Activated CD4-positive, alpha-beta T cell treated with anti-CD3 and anti-CD28 coated beads, Interleukin-2, amount 10 ng/mL, durations not matched to agents 7 days and 5 days (primary cell): Measurements from ENCODE around the gene STYXL2. TPM values are rescaled to one million over a fixed set of nuclear protein-coding genes. Genes with fewer than 3 reads are reported as not detected.
A peak's percentile ranks its signal among the peaks of the same experiment; 100 is the strongest.

Experiments
- CTCF ChIA-PET: fragments of 350-600 bp; sonication (Branson Sonifier 250); formaldehyde crosslinking; loops from one replicate; lab custom pipeline; 2021; ENCODE audit warnings: antibody characterized with exemption; lab: Charles Lee
- POLR2A ChIA-PET: fragments of 350-600 bp; sonication (Branson Sonifier 250); formaldehyde crosslinking; loops from one replicate; lab custom pipeline; 2021; ENCODE audit warnings: antibody characterized with exemption; lab: Charles Lee
- DNase-seq: peaks from one replicate; pipeline ENCODE4 v3.0.0-alpha.2; 2020
- H3K27ac Mint-ChIP-seq: one replicate; pipeline ENCODE4 v1.8.0; 2021; ENCODE audit warnings: mild to moderate bottlenecking, moderate library complexity, mixed read lengths
- H3K27me3 Mint-ChIP-seq: one replicate; pipeline ENCODE4 v1.8.0; 2021; ENCODE audit warnings: mixed read lengths
- H3K36me3 Mint-ChIP-seq: one replicate; pipeline ENCODE4 v1.8.0; 2021; ENCODE audit warnings: low read depth, mixed read lengths
- H3K4me1 Mint-ChIP-seq: one replicate; pipeline ENCODE4 v1.8.0; 2021; ENCODE audit warnings: mixed read lengths
- H3K4me3 Mint-ChIP-seq: one replicate; pipeline ENCODE4 v1.8.0; 2021; ENCODE audit warnings: mild to moderate bottlenecking, moderate library complexity, mixed read lengths
- H3K9me3 Mint-ChIP-seq: one replicate; pipeline ENCODE4 v1.8.0; 2021; ENCODE audit warnings: mixed read lengths
- total RNA-seq, 2 experiments: library from RNA; stranded (reverse); gene quantifications; one replicate each; pipeline ENCODE4 v1.2.3, GENCODE V29; 2021

Gene STYXL2
- total RNA-seq, 2 experiments from 2014 or later = not detected

DNA sequence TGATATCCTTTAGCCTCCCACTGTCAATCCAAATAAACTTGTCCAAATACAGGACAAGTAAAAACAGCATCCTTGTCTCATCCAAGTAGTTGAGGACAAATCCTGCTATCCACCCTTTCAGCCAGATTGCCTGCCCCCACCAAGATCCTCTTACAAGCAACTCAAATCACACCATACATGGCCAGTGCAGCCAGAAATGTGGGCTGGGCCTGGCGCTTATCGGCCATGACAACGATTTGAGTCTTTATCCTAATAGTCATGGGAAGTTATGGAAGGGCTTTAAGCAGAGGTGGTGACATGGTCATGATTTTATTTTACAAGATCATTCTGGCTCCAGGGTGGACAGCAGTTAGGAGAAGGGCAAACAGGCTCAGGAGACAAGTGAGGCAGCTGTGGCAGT is 10.0 kb upstream of the STYXL2 start:
- no peak overlapping the region for H3K4me3 Mint-ChIP-seq
- no peaks in the 10 kb centered on the region for H3K9me3 Mint-ChIP-seq
- H3K27me3 Mint-ChIP-seq = peaks cover 17% of the 10 kb centered on the region
- H3K27ac Mint-ChIP-seq = no peak overlapping the region
- no peak for DNase-seq
- H3K4me1 Mint-ChIP-seq = no peaks in the 10 kb centered on the region
- H3K36me3 Mint-ChIP-seq = no peaks in the 10 kb centered on the region
- ChIA-PET CTCF (interaction anchor here (0.7 to 1.4 kb wide), 4 partner anchors 8 to 79 kb away, joined by 3 to 4 read pairs (median 3); no protein-coding TSS in a partner anchor), POLR2A (no interaction called here)

DNA sequence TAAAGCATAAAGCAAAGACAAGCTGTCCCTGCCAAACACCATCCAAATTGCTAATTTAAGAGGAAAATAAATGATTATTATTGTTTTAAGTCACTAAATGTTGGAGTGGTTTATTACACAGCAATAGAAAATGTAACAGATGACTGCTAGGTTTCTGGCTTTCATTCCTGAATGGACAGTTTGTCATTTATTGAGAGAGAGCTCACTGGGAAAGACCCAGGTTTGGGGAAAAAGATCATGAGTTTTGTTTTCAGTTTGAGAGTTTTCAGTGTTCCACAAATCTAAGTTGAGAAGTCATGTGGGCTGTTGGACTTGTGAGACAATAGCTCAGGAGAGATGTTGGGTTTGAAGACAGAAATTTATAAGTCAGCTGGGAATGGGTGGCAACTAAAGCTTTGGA is 9.1 kb upstream of the STYXL2 start:
- H3K36me3 Mint-ChIP-seq = peaks cover 3% of the 10 kb centered on the region
- H3K4me1 Mint-ChIP-seq = peaks cover 6% of the 10 kb centered on the region
- no peak overlapping the region for H3K27ac Mint-ChIP-seq
- POLR2A ChIA-PET = no interaction called here
- no peak overlapping the region for H3K4me3 Mint-ChIP-seq
- peaks cover 3% of the 10 kb centered on the region for H3K9me3 Mint-ChIP-seq
- H3K27me3 Mint-ChIP-seq = peaks cover 17% of the 10 kb centered on the region
- CTCF ChIA-PET = interaction anchor here (0.6 to 2.4 kb wide), 6 partner anchors 13 to 136 kb away, joined by 3 to 9 read pairs (median 3); partner anchors contain the start of gene POU2F1
- no peak for DNase-seq

GRCh38 chr1:167086033-167086432 is 7.8 kb upstream of the STYXL2 start:
- no peak overlapping the region for H3K4me3 Mint-ChIP-seq
- POLR2A ChIA-PET = no interaction called here
- CTCF ChIA-PET = interaction anchor here (1.5 to 2.4 kb wide), 2 partner anchors 12 to 134 kb away, joined by 3 to 9 read pairs; partner anchors contain the start of gene POU2F1
- H3K9me3 Mint-ChIP-seq = peaks cover 3% of the 10 kb centered on the region
- peaks cover 10% of the 10 kb centered on the region for H3K36me3 Mint-ChIP-seq
- peaks cover 18% of the 10 kb centered on the region for H3K4me1 Mint-ChIP-seq
- H3K27me3 Mint-ChIP-seq = peaks cover 9% of the 10 kb centered on the region
- DNase-seq = no peak
- no peak overlapping the region for H3K27ac Mint-ChIP-seq

DNA sequence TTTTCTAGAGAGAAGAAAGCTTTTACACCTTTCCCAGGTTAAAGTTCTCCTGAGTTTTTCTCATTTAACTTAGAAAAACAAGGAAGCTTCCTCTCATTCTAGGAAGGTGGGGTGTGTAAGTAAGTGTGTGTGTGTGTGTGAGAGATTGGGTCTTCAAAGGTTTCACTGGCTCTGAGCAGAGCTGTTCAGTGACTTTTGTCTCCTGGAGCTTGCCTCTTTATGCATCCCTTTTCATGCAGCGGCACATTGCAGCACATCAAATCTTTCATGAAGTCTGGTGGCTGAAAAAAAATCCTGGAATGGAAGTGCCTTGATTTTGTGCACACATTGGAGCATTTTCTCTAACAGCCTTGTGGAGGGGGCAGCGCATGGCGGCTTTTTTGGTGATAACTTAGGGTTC is 7.1 kb upstream of the STYXL2 start:
- peaks cover 22% of the 10 kb centered on the region for H3K4me1 Mint-ChIP-seq
- peak overlapping the region; percentile 54 for H3K27ac Mint-ChIP-seq
- ChIA-PET CTCF (interaction anchor here (2.4 kb wide), 1 partner anchor 11 kb away, joined by 9 read pairs; no protein-coding TSS in a partner anchor), POLR2A (no interaction called here)
- peaks cover 10% of the 10 kb centered on the region for H3K36me3 Mint-ChIP-seq
- peaks cover 6% of the 10 kb centered on the region for H3K27me3 Mint-ChIP-seq
- no peak overlapping the region for H3K4me3 Mint-ChIP-seq
- no peak for DNase-seq
- H3K9me3 Mint-ChIP-seq = peaks cover 3% of the 10 kb centered on the region

DNA sequence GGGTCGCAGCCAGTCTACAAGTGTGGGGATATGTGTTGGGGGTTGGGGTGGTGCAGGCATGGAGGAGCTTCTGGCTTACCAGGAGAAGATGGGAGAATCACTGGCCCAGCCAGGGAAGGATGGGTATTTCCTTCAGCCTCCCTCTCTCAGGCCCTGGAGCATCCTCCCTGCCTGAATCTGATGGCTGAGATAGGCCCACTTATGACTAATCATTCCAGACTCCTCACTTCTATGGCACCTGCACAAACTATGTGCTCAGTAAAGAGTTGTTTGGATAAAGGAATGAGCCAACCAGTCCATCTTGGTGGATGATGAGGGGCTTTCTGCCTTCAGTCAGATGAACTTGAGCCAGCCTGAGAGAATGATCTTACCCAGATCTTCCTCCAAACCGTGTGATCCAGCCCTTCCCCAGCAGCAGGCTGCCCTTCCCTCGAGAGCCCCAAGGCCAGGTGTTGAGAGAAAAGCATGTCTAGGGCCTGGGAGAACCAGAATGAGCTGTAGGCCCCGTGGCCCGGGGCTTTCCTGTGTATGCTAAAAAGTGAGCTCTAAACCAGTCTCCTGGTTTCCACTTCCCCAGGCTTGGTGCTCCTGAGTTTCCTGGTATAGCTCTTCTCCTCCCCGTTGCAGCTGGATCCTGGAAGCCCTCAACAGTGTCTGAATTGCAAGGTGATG is 5.0 kb upstream of the STYXL2 start:
- POLR2A ChIA-PET = no interaction called here
- Mint-ChIP-seq H3K27ac (peak overlapping the region; percentile 48), H3K9me3 (peaks cover 3% of the 10 kb centered on the region), H3K36me3 (peaks cover 10% of the 10 kb centered on the region), H3K4me3 (no peak overlapping the region), H3K4me1 (peaks cover 24% of the 10 kb centered on the region), H3K27me3 (no peaks in the 10 kb centered on the region)
- no peak for DNase-seq
- CTCF ChIA-PET = interaction anchor here (0.5 to 2.7 kb wide), 4 partner anchors 9 to 248 kb away, joined by 3 to 6 read pairs (median 4); no protein-coding TSS in a partner anchor

DNA sequence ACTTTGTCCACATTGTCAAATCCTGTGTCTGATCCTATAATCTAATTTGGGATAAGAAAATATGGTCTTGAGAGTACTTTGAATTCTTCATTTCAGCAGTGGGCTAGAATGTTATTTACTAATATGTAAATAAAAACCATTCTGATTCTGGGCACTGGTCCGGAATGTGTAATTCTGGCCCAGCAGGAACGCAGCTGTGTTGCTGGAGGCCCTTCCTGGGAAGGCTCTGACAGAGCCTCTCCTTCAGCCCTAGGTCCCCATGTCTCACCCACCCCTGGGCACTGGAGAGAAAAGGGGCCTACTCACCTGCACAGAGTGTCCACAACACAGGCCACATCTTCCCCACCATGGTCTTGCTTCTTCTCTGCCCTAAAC is 3.9 kb upstream of the STYXL2 start:
- Mint-ChIP-seq H3K27ac (peak overlapping the region; percentile 94), H3K27me3 (no peaks in the 10 kb centered on the region), H3K9me3 (peaks cover 3% of the 10 kb centered on the region), H3K36me3 (peaks cover 10% of the 10 kb centered on the region), H3K4me3 (peak overlapping the region; percentile 35), H3K4me1 (peaks cover 24% of the 10 kb centered on the region)
- ChIA-PET CTCF (interaction anchor here (1.0 to 2.7 kb wide), 3 partner anchors 10 to 31 kb away, joined by 3 to 6 read pairs (median 4); no protein-coding TSS in a partner anchor), POLR2A (no interaction called here)
- DNase-seq = no peak

- POLR2A ChIA-PET = no interaction called here
- CTCF ChIA-PET = interaction anchor here (0.6 to 2.7 kb wide), 4 partner anchors 11 to 709 kb away, joined by 3 to 6 read pairs (median 4); no protein-coding TSS in a partner anchor
- Mint-ChIP-seq H3K27me3 (no peaks in the 10 kb centered on the region), H3K4me3 (peak within 1 kb of the TSS; percentile 35), H3K36me3 (peaks cover 10% of the 10 kb centered on the region), H3K4me1 (peaks cover 26% of the 10 kb centered on the region), H3K27ac (peak within 1 kb of the TSS; percentile 94), H3K9me3 (peaks cover 3% of the 10 kb centered on the region)
- peak; percentile 45 for DNase-seq
Observed at GRCh38 chr1:167090314-167090942, 3.4 kb upstream of the STYXL2 start, which contains the start of gene GPA33. TSS of gene GPA33 (minus strand) at chr1:167090377. CDS start at chr1:167090287, 90 bp downstream.

GRCh38 chr1:167092653-167093052 is 1.2 kb upstream of the STYXL2 start:
- H3K4me1 Mint-ChIP-seq = peaks cover 26% of the 10 kb centered on the region
- H3K9me3 Mint-ChIP-seq = peaks cover 5% of the 10 kb centered on the region
- DNase-seq = no peak
- POLR2A ChIA-PET = no interaction called here
- H3K4me3 Mint-ChIP-seq = no peak overlapping the region
- H3K27ac Mint-ChIP-seq = no peak overlapping the region
- no peaks in the 10 kb centered on the region for H3K27me3 Mint-ChIP-seq
- H3K36me3 Mint-ChIP-seq = peaks cover 10% of the 10 kb centered on the region
- CTCF ChIA-PET = interaction anchor here (1.6 kb wide), 2 partner anchors 9 to 34 kb away, joined by 3 to 5 read pairs; no protein-coding TSS in a partner anchor

DNA sequence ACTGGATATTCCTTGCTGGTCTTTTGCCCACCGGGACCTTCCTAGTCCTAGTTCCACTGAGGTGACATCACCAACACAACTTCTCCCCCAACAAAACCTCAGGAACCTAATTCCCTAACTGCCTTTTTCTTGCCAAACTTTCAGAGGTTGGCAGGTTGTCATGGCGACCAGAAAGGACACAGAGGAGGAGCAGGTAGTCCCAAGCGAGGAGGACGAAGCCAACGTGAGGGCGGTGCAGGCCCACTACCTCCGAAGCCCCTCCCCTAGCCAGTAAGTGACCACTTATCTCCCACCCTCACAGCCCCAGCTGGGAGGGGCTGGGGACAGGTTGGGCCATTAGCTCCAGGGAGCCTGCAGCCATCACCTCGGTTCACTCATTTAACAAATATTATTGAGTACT is 815 bp downstream of the STYXL2 start:
- H3K27ac Mint-ChIP-seq = no peak overlapping the region
- CTCF ChIA-PET = interaction anchor here (1.1 kb wide), 1 partner anchor 125 kb away, joined by 3 read pairs; no protein-coding TSS in a partner anchor
- POLR2A ChIA-PET = no interaction called here
- H3K4me1 Mint-ChIP-seq = peaks cover 21% of the 10 kb centered on the region
- H3K4me3 Mint-ChIP-seq = no peak overlapping the region
- H3K9me3 Mint-ChIP-seq = peaks cover 2% of the 10 kb centered on the region
- no peak for DNase-seq
- peaks cover 3% of the 10 kb centered on the region for H3K27me3 Mint-ChIP-seq
- H3K36me3 Mint-ChIP-seq = peaks cover 7% of the 10 kb centered on the region

- POLR2A ChIA-PET = no interaction called here
- DNase-seq = no peak
- peaks cover 3% of the 10 kb centered on the region for H3K36me3 Mint-ChIP-seq
- H3K27me3 Mint-ChIP-seq = peaks cover 3% of the 10 kb centered on the region
- CTCF ChIA-PET = no interaction called here
- H3K27ac Mint-ChIP-seq = no peak overlapping the region
- peaks cover 2% of the 10 kb centered on the region for H3K9me3 Mint-ChIP-seq
- H3K4me3 Mint-ChIP-seq = no peak overlapping the region
- H3K4me1 Mint-ChIP-seq = peaks cover 15% of the 10 kb centered on the region
Observed at GRCh38 chr1:167095368-167095767, 1.5 kb downstream of the STYXL2 start.

- ChIA-PET POLR2A (no interaction called here), CTCF (interaction anchor here (1.4 kb wide), 1 partner anchor 9 kb away, joined by 4 read pairs; no protein-coding TSS in a partner anchor)
- Mint-ChIP-seq H3K27me3 (peaks cover 3% of the 10 kb centered on the region), H3K4me3 (no peak overlapping the region), H3K27ac (no peak overlapping the region), H3K4me1 (peaks cover 17% of the 10 kb centered on the region), H3K36me3 (no peaks in the 10 kb centered on the region), H3K9me3 (peaks cover 2% of the 10 kb centered on the region)
- DNase-seq = no peak
Observed at GRCh38 chr1:167099851-167100250, 6.0 kb downstream of the STYXL2 start.

- Mint-ChIP-seq H3K9me3 (peaks cover 2% of the 10 kb centered on the region), H3K4me1 (peaks cover 23% of the 10 kb centered on the region), H3K27me3 (peaks cover 3% of the 10 kb centered on the region), H3K36me3 (no peaks in the 10 kb centered on the region), H3K27ac (no peak overlapping the region), H3K4me3 (no peak overlapping the region)
- POLR2A ChIA-PET = no interaction called here
- DNase-seq = no peak
- CTCF ChIA-PET = interaction anchor here (1.4 kb wide), 1 partner anchor 8 kb away, joined by 4 read pairs; no protein-coding TSS in a partner anchor
Observed at GRCh38 chr1:167100730-167101129, 6.9 kb downstream of the STYXL2 start.

- Mint-ChIP-seq H3K9me3 (peaks cover 2% of the 10 kb centered on the region), H3K27me3 (peaks cover 3% of the 10 kb centered on the region), H3K27ac (no peak overlapping the region), H3K36me3 (no peaks in the 10 kb centered on the region), H3K4me3 (no peak overlapping the region), H3K4me1 (peaks cover 23% of the 10 kb centered on the region)
- DNase-seq = no peak
- ChIA-PET POLR2A (no interaction called here), CTCF (no interaction called here)
Observed at GRCh38 chr1:167101754-167102153, 7.9 kb downstream of the STYXL2 start.
